Stimulated activated CD4-positive, alpha-beta T cell treated with anti-CD3 and anti-CD28 coated beads, Interleukin-15, amount 100 ng/mL, for 48 hours (primary cell): Measurements from ENCODE around the gene TOMM5.
A peak's percentile ranks its signal among the peaks of the same experiment; 100 is the strongest.
"Not testable (repeated sequence)": the region's sequence is repeated elsewhere in the genome, so short reads cannot be mapped to it uniquely, and the experiment has no call there.

Experiments
- DNase-seq, 2 donors: peaks; one replicate each; pipeline ENCODE4 v3.0.0-alpha.2; 2020; ENCODE audit warnings: low read depth in 2 of 2

TOMM5 gene

DNA sequence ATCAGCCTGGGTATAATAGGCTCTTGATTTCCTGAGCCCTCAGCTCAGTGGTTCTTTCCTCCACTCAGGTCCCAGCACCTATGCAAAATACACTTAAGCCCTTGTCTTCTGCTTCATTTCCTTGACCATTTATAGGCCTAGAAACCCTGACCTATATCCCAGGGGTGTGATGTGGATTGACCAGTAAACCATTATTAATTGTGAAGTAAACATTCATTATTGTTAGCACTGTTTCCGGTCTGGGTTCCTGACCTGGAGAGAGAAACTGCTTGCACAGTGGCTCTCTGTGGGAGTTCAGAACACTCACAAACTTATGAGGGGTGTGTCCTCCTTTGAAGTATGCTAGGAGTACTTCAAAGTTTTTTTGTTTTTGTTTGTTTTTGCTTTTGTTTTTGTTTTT is 19.6 kb upstream of the TOMM5 start:
- no peak for DNase-seq

DNA sequence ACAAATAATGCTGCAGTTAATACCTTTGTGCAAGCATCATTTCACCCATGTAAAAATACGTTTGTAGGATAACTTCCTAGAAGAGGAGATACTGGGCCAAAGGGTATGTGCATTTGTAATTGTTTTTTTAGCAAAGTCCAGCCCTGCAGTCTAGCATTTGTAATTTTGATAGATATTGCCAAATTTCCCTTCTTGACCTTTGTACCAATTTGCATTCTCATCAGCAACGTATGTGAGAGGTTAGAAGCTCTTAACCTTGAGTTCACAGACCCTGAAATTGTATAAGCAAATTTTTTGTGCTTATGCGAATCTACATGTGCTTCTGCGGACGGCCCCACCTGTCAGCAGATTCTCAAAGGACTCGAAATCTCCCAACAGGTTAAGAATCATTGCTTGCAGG is 18.6 kb upstream of the TOMM5 start:
- no peak for DNase-seq

- no peak for DNase-seq
Observed at GRCh38 chr9:37609735-37610397, 17.5 kb upstream of the TOMM5 start.

GRCh38 chr9:37608250-37608649 is 15.9 kb upstream of the TOMM5 start:
- DNase-seq: no peak

GRCh38 chr9:37604296-37604695 is 11.9 kb upstream of the TOMM5 start:
- no peak for DNase-seq

- DNase-seq: no peak
Observed at GRCh38 chr9:37602817-37603216, 10.4 kb upstream of the TOMM5 start.

DNA sequence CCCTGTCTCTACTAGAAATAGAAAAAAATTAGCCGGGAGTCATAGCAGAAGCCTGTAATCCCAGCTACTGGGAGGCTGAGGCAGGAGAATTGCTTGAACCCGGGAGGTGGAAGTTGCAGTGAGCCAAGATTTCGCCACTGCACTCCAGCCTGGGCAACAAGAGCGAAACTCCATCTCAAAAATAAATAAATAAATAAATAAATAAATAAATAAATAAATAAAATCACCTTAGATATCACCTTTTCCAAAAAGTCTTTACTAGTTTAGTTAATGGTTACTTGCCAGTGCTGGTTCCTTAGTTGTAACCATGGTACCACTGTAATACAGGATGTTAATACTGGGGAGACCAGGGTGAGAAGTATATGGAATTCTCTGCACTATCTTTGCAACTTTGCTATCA is 9.7 kb upstream of the TOMM5 start:
- DNase-seq: not testable (repeated sequence)

- no peak for DNase-seq
Observed at GRCh38 chr9:37596504-37596903, 4.1 kb upstream of the TOMM5 start.

DNA sequence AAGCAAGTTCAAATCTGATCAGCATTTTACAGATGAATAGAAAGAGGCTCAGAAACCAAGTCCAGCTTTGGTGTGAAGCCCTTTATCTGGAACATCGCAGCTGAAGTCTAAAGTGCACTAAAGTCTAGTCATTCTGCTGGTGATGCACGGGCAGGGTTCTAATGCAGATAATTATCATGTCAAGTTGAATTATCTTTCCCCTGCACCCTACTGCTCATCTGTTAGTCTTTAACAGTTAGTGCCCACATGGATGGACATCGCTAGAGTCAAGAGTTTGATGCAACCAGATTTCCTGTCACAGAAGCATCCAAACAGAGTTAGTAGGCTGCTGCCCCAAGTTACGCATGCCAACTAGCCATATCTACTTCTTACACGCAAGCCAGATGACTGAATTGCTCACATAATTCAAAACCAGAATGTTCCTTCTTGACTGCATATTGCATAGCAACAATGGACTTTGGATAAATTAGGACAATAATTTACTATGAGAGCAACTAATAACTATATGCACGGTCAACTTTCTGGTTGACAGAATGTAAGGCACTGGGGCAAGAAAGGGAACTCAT is 1.6 kb upstream of the TOMM5 start:
- DNase-seq: no peak

- DNase-seq: no peak
Observed at GRCh38 chr9:37587521-37587920, 4.9 kb downstream of the TOMM5 start.

DNA sequence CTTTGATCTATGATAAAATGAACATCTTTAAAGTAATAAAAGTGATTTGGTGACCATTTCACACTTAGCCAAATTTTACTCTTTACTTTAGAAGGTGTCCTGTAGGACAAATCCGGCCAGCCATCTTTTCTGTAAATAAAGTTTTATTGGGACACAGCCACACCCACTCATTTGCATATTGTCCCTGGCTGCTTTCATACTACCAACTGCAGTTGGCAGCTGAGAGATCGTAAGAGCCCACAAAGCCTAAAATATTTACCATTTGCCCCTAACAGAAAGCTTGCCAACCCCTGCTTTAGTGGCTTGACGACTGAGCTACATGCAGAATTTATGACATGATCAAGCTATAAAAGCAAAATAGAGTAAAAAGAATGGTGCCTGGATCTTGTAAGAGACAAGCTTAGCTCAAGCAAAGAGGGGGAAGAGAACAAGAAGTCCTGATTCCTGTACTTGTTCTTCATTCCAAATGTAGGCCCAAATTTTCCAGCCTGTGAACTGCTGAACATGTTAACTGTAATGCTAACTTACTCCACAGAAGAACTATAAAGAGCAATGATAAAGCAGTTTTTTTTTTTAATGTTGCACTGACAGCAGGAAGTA is 8.8 kb downstream of the TOMM5 start:
- DNase-seq: no peak

- no peak for DNase-seq
Observed at GRCh38 chr9:37582548-37583157, 9.7 kb downstream of the TOMM5 start.

DNA sequence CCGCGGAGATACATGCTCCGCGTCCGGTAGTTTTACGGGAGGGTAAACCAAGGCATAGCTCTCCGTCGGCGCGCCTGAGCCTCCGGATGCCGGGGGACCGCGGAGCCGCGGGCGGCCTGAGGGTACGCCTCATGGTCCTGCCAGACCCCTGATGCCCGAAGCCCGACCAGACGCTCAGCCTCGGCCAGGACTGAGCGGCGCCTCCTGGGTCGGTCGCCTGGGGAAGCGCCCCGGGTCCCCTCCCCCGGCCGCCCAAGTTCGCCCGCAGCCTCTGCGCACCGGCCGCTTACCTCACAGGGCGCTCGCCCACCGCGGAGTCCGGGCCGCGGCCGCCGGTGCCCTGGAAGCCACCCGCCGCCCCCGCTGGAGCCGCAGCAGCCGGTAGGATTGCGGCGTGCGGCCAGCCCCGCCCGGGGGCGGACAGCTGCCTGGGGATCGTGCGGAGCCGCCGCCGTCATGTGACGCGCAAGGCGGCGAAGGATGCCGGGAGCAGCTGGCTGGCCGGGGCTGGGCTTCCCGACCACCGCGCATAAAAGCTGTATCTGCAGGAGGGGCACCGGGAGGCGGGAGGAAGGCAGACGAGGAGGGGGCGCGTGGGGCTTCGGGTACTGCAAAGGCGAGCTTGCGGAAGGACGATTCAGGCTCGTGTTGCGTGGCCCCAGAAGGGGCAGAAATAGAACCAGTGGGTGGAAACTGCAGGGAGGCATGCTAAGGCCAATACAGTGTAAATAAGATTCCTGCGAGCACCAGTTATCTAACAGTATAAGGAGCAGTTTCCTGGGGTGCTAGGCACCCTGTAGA is 16.3 kb downstream of the TOMM5 start, which contains the start of gene FBXO10:
Gene FBXO10, minus strand, starts transcription at position 460 of the 801 bp plus-strand sequence. CDS start 34,612 bp downstream, outside the sequence.
- peak in 1 of 2 donors; percentile 4 for DNase-seq

DNA sequence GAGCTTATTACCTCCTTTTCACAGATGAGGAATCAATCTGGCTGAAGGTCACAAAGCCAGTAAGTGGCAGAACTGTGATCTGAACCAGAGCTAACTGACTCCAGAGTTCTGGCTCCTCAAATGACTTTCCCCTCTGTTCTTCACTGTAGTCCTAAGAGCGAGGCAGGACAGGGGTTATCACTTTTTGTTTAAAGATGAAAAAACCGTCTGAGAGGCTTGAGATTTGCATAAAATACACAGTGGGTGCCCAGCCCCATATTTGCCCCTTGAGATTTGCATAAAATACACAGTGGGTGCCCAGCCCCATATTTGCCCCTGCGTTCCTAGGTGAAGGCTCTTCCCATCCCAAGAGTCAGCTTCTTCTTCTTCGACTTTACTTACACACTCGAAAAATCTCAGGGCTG is 16.9 kb downstream of the TOMM5 start:
- DNase-seq: no peak

DNA sequence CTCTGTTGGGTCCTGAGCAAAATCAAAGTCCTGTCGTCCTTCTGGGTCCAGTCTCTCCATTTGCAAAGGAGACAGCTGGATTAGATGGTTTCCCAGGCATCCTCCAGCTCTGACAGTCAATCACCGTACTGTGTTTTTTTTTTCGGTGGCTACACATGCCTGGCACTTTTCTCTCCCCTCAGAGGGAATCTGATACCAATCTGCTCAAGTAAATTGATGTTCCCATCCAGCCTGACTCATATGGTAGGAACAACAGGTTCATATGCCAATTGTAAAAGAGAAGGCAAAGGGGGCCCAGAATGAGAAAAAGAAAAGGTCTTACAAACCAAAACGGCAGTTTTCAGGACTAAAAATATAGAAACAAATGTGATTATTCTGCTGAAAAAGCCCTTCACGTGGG is 17.4 kb downstream of the TOMM5 start:
- no peak for DNase-seq

GRCh38 chr9:37574241-37574721 is 18.1 kb downstream of the TOMM5 start:
- no peak for DNase-seq

GRCh38 chr9:37571282-37571681 is 21.1 kb downstream of the TOMM5 start:
- DNase-seq: no peak

DNA sequence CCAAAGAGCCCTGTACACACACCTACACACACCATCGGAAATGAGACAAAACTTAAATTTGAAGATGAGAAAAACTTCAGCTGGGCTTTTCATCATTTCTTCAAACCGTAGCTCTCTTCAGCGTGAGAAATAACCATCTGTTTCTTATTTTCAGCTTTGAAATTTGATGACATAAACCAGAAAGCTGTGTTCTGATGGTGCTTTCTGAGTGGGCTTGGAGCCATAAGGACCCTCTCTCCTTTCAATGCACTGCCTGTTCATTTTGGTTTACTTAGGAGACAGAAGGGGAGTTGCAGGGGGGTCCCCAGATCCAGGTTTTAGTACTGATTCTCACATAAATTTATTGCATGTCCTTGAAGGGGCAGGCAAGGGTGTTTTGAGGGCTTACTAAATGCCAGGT is 25.7 kb downstream of the TOMM5 start:
- no peak for DNase-seq

DNA sequence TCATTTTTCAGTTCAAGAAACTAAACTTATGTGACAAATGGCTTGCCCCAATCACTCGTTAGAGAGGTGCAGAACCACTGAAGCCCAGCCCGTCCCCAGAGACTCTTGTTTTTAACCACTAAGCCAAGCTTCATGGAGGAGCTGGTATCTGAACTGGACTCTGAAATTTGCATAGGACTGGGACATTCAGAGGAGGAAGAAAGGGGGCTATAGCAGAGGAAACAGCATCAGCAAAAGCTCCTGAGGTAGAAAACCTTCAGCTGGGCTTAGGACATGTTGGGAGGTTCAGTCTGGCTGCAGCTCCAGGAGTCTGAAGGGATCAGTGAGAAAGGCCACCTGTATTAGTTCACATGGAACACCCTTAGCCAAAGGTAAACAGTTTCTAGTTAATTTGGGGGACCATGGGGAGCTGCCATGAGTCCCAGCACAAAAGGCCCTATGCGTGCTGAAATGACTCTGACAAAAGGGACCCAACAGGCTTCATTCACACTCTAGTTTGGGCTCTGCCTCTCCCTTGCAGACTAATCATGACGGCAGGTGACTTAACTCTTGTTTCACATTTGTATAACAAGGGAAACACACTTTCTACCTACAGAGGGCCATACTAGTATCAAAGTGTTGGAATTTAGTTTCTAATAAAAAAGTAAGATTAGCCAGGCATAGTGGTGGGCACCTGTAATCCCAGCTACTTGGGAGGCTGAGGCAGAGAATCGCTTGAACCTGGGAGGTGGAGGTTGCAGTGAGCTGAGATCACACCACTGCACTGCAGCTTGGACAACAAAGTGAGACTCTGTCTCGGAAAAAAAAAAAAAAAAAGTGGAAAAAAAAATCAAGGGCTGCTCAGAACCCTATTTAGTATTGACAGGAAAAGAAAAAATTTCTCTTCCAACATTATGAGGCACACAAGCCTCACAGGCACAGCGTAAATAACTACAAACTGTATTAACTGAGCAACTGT is 26.5 kb downstream of the TOMM5 start:
- no peak for DNase-seq

DNA sequence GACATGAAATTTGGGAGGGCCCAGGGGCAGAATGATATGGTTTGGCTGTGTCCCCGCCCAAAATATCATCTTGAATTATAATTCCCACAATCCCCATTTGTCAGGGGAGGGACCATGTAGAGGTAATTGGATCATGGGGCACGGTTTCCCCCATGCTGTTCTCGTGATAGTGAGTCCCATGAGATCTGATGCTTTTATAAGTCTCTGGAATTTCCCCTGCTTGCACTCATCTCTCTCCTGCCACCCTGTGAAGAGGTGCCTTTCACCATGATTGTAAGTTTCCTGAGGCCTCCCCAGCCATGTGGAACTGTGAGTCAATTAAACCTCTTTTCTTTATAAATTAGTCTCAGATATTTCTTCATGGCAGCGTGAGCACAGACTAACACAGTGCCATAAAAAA is 27.5 kb downstream of the TOMM5 start:
- DNase-seq: no peak
